ENCODE measurements around the gene TRRAP. TPM values are rescaled to one million over a fixed set of nuclear protein-coding genes. Genes with fewer than 3 reads are reported as not detected.
"Not testable (repeated sequence)": the region's sequence is repeated elsewhere in the genome, so short reads cannot be mapped to it uniquely, and the experiment has no call there.

Gene TRRAP
- total RNA-seq, 1 donor: 20.3 TPM

GRCh38 chr7:98870807-98871491, 7.4 kb upstream of the TRRAP start:
- no peak for TF ChIP-seq CTCF (IDR thresholded peaks at IDR 0.05; ENCODE audit: insufficient read depth, low read depth, low read length)
- no peak for DNase-seq (ENCODE audit: low read depth)
- H3K4me3 ChIP-seq (ENCODE audit: low read depth, low read length): no peak overlapping the region

- no peak for DNase-seq (ENCODE audit: low read depth)
- H3K4me3 ChIP-seq (ENCODE audit: low read depth, low read length): no peak overlapping the region
- TF ChIP-seq CTCF (IDR thresholded peaks at IDR 0.05; ENCODE audit: insufficient read depth, low read depth, low read length): peak; percentile 12
Observed at GRCh38 chr7:98872328-98872924, 5.9 kb upstream of the TRRAP start.

- not testable (repeated sequence) for H3K4me3 ChIP-seq (ENCODE audit: low read depth, low read length)
Observed at GRCh38 chr7:98873610-98874009, 4.7 kb upstream of the TRRAP start.

GRCh38 chr7:98874942-98875341, 3.4 kb upstream of the TRRAP start:
- no peak for TF ChIP-seq CTCF (IDR thresholded peaks at IDR 0.05; ENCODE audit: insufficient read depth, low read depth, low read length)
- no peak for DNase-seq (ENCODE audit: low read depth)
- H3K4me3 ChIP-seq (ENCODE audit: low read depth, low read length): no peak overlapping the region

More at GRCh38 chr7:98873610-98874009, 4.7 kb upstream of the TRRAP start:
- not testable (repeated sequence) for DNase-seq (ENCODE audit: low read depth)

GRCh38 chr7:98875501-98875900, 2.8 kb upstream of the TRRAP start:
- no peak for TF ChIP-seq CTCF (IDR thresholded peaks at IDR 0.05; ENCODE audit: insufficient read depth, low read depth, low read length)
- H3K4me3 ChIP-seq (ENCODE audit: low read depth, low read length): no peak overlapping the region
- DNase-seq (ENCODE audit: low read depth): no peak

GRCh38 chr7:98877146-98877545, 1.2 kb upstream of the TRRAP start:
- TF ChIP-seq CTCF (IDR thresholded peaks at IDR 0.05; ENCODE audit: insufficient read depth, low read depth, low read length): no peak
- H3K4me3 ChIP-seq (ENCODE audit: low read depth, low read length): no peak overlapping the region
- DNase-seq (ENCODE audit: low read depth): no peak

- TF ChIP-seq CTCF (IDR thresholded peaks at IDR 0.05; ENCODE audit: insufficient read depth, low read depth, low read length): no peak
- peak overlapping the region; percentile 96 for H3K4me3 ChIP-seq (ENCODE audit: low read depth, low read length)
- no peak for DNase-seq (ENCODE audit: low read depth)
Observed at GRCh38 chr7:98877692-98878364, 504 bp upstream of the TRRAP start.

All from fibroblast of villous mesenchyme (primary cell).